K562 (cell line): ENCODE data around the gene SV2A. TPM values are rescaled to one million over a fixed set of nuclear protein-coding genes. Genes with fewer than 3 reads are reported as not detected.

Experiments
- BRD9 ChIP-seq: fragments of 450-650 bp; IDR thresholded peaks from 2 replicates; pipeline ENCODE4 v1.6.1; 2018; ENCODE audit warnings: low read depth; ENCODE audit not compliant: partially characterized antibody
- CBX1 ChIP-seq: sonication (generic); IDR thresholded peaks from 2 replicates; pipeline ENCODE4 v1.6.1; 2016; ENCODE audit warnings: antibody characterized with exemption, low read depth, mild to moderate bottlenecking
- CCNT2 ChIP-seq: IDR thresholded peaks from 2 replicates; pipeline ENCODE4 v1.6.1; 2011; ENCODE audit warnings: borderline replicate concordance, low read depth, mild to moderate bottlenecking, moderate library complexity, mixed read lengths, low read length; ENCODE audit not compliant: insufficient read length; ENCODE audit errors: extremely low read depth
- DIDO1 ChIP-seq: fragments of 450-650 bp; IDR thresholded peaks from 2 replicates; pipeline ENCODE4 v1.6.1; 2016; ENCODE audit warnings: low read depth, missing biosample characterization, missing genetic modification characterization
- FOXA1 ChIP-seq: fragments of 450-650 bp; IDR thresholded peaks from 2 replicates; pipeline ENCODE4 v1.6.1; 2016; ENCODE audit warnings: mild to moderate bottlenecking, borderline replicate concordance
- FOXK2 ChIP-seq, 2 experiments: fragments of 450-650 bp; IDR thresholded peaks in 1 of 2; conservative IDR thresholded peaks in 1 of 2; 2 replicates each; pipeline ENCODE4 v1.6.1; 2016; ENCODE audit warnings: low read depth in 2 of 2, mild to moderate bottlenecking in 1 of 2
- HDAC1 ChIP-seq, 2 experiments: fragments of 450-650 bp; IDR thresholded peaks; 2 replicates each; pipeline ENCODE4 v1.6.1; 2016 to 2017; ENCODE audit warnings: inconsistent platforms in 1 of 2, mild to moderate bottlenecking in 1 of 2, moderate library complexity in 1 of 2
- HNRNPUL1 ChIP-seq: fragments of 200-400 bp; formaldehyde crosslinking; IDR thresholded peaks from 2 replicates; pipeline ENCODE4 v1.6.1; 2017; ENCODE audit warnings: low read length
- KLF1 ChIP-seq: fragments of 450-650 bp; IDR thresholded peaks from 2 replicates; pipeline ENCODE4 v1.6.1; 2016; ENCODE audit warnings: missing genetic modification characterization, missing compliant biosample characterization
- NR2F6 ChIP-seq: fragments of 450-650 bp; formaldehyde crosslinking; IDR thresholded peaks from 2 replicates; pipeline ENCODE4 v1.4.0; 2020; ENCODE audit warnings: mild to moderate bottlenecking
- POLR2AphosphoS2 ChIP-seq: IDR thresholded peaks from 2 replicates; pipeline ENCODE4 v1.6.1; 2012; ENCODE audit warnings: low read length, improper control_type of control experiment
- TCFL5 ChIP-seq: fragments of 250-450 bp; sonication (Bioruptor Pico); conservative IDR thresholded peaks from 2 replicates; pipeline ENCODE4 v1.6.1; 2021; ENCODE audit warnings: mild to moderate bottlenecking, moderate library complexity, matching md5 sums
- THAP7 ChIP-seq: fragments of 250-450 bp; sonication (Bioruptor Pico); IDR thresholded peaks from 2 replicates; pipeline ENCODE4 v1.5.0; 2021
- ZMIZ1 ChIP-seq, 2 experiments: fragments of 150-350 bp in 1 of 2; IDR thresholded peaks; 2 replicates each; pipeline ENCODE4 v1.6.1; 2012 to 2016; ENCODE audit warnings: low read depth in 2 of 2, low read length in 2 of 2, mild to moderate bottlenecking in 1 of 2, moderate library complexity in 1 of 2
- ZNF217 ChIP-seq: sonication (generic); formaldehyde crosslinking; IDR thresholded peaks from 2 replicates; pipeline ENCODE4 v1.8.0; 2022; ENCODE audit warnings: mild to moderate bottlenecking, missing genetic modification reagents
- ZNF57 ChIP-seq: fragments of 450-650 bp; formaldehyde crosslinking; IDR thresholded peaks from 2 replicates; pipeline ENCODE4 v1.4.0; 2020; ENCODE audit warnings: mild to moderate bottlenecking, moderate library complexity
- ZNF592 ChIP-seq: fragments of 450-650 bp; IDR thresholded peaks from 2 replicates; pipeline ENCODE4 v1.6.1; 2017; ENCODE audit warnings: antibody characterized with exemption, mild to moderate bottlenecking
- ZNF639 ChIP-seq, 2 experiments: fragments of 200-800 bp in 1 of 2; sonication (Bioruptor generic) in 1 of 2; sonication (generic) in 1 of 2; formaldehyde crosslinking in 1 of 2; IDR thresholded peaks in 1 of 2; conservative IDR thresholded peaks in 1 of 2; 2 replicates each; pipeline versions ENCODE4 v1.5.0 to v1.6.1; 2016 to 2020; ENCODE audit warnings: missing compliant biosample characterization in 1 of 2, missing genetic modification characterization in 1 of 2, missing genetic modification reagents in 1 of 2
- polyA plus RNA-seq, 8 experiments: library from polyadenylated mRNA; depleted of rRNA in 4 of 8; stranded (reverse) in 5 of 8; unstranded in 3 of 8; fragments of >200 nt; fragmentation: Nextera tagmentation in 2 of 8; fragmentation: Illumina TruSeq in 1 of 8; extraction: Ambion mirVana in 2 of 8; extraction: Trizol in 1 of 8; gene quantifications; 2 replicates each; pipeline versions ENCODE4 v1.2.1 to v1.2.3, GENCODE V29; 2011 to 2014; ENCODE audit warnings: inconsistent platforms in 1 of 8, missing spikeins in 1 of 8
- total RNA-seq, 7 experiments: library from RNA; depleted of rRNA in 6 of 7; stranded (reverse); fragments of >200 nt in 6 of 7; fragmentation: Illumina TruSeq in 2 of 7; extraction: Trizol in 2 of 7; gene quantifications; 2 replicates each; pipeline versions ENCODE4 v1.2.1 to v1.2.3, GENCODE V29; 2011 to 2021; ENCODE audit warnings: low replicate concordance in 1 of 7

SV2A gene
- total and polyA plus RNA-seq, 9 of the 15 experiments (the other 6 are each of a cell fraction or from before 2014, with no cell fraction given): 0.07 to 0.22 (median 0.11) TPM; not detected in 1

- TF ChIP-seq ZNF639 (CRISPR knock-in tag; conservative IDR thresholded peaks at IDR 0.05 in 1 of 2, IDR thresholded peaks at IDR 0.05 in 1 of 2): no peak
- no peak for TF ChIP-seq POLR2AphosphoS2
- no peak for TF ChIP-seq ZNF217 (CRISPR knock-in tag)
- no peak for TF ChIP-seq ZNF57 (CRISPR knock-in tag)
- TF ChIP-seq CBX1: no peak
- TF ChIP-seq NR2F6 (CRISPR knock-in tag): no peak
- no peak for TF ChIP-seq FOXA1
- peak in 1 of 2 experiments; percentile 41; a peak in 1 of 4 replicates for TF ChIP-seq HDAC1 (IDR thresholded peaks at IDR 0.05)
- TF ChIP-seq DIDO1 (tag): no peak
- no peak for TF ChIP-seq HNRNPUL1
- no peak for TF ChIP-seq ZNF592
- TF ChIP-seq KLF1 (tag): no peak
- no peak for TF ChIP-seq CCNT2
- TF ChIP-seq THAP7 (CRISPR knock-in tag): no peak
- TF ChIP-seq FOXK2 (conservative IDR thresholded peaks at IDR 0.05 in 1 of 2, IDR thresholded peaks at IDR 0.05 in 1 of 2; ENCODE audit: low read depth in 2 of 2): no peak
- no peak for TF ChIP-seq BRD9
- TF ChIP-seq TCFL5 (CRISPR knock-in tag): no peak
- TF ChIP-seq ZMIZ1 (IDR thresholded peaks at IDR 0.05; ENCODE audit: low read depth in 2 of 2, low read length in 2 of 2): no peak
Measured at GRCh38 chr1:149915429-149916192, 2.0 kb downstream of the SV2A start (continued).
